ENCODE measurements around the gene SRPRA. TPM values are rescaled to one million over a fixed set of nuclear protein-coding genes. Genes with fewer than 3 reads are reported as not detected.

SRPRA gene
- total and polyA plus RNA-seq, 10 of the 15 experiments (the other 5 are each of a cell fraction or from before 2014, with no cell fraction given), result 29.6 to 131 (median 92.8) TPM

- TF ChIP-seq CBFB (IDR thresholded peaks at IDR 0.05; ENCODE audit: low read depth), result no peak
- no peak; the same call in 1 of the 2 replicates for TF ChIP-seq NBN (IDR thresholded peaks at IDR 0.05)
- TF ChIP-seq STAT1 (conservative IDR thresholded peaks at IDR 0.05), result no peak; the same call in 1 of the 2 replicates
- no peak for TF ChIP-seq CTCF (IDR thresholded peaks at IDR 0.05 in 2 of 3, conservative IDR thresholded peaks at IDR 0.05 in 1 of 3; ENCODE audit: control insufficient read depth in 2 of 3, extremely low read depth in 1 of 3, insufficient read depth in 1 of 3, low read depth in 3 of 3, low read length in 3 of 3)
- no peak for TF ChIP-seq WRNIP1 (IDR thresholded peaks at IDR 0.05; ENCODE audit: borderline replicate concordance, low read depth, low read length)
- no peak for TF ChIP-seq PBX3 (IDR thresholded peaks at IDR 0.05; ENCODE audit: insufficient replicate concordance, low read depth, low read length)
- TF ChIP-seq PRDM15 (CRISPR knock-in tag; IDR thresholded peaks at IDR 0.05), result no peak
- TF ChIP-seq YY1 (IDR thresholded peaks at IDR 0.05; ENCODE audit: low read depth, low read length), result no peak
- TF ChIP-seq CUX1 (IDR thresholded peaks at IDR 0.05; ENCODE audit: insufficient replicate concordance, low read depth, low read length), result no peak
- no peak for TF ChIP-seq ZNF207 (IDR thresholded peaks at IDR 0.05; ENCODE audit: borderline replicate concordance)
- no peak for TF ChIP-seq RELB (IDR thresholded peaks at IDR 0.05; ENCODE audit: low read depth)
- no peak for TF ChIP-seq MTA2 (IDR thresholded peaks at IDR 0.05; ENCODE audit: low read depth)
- TF ChIP-seq NR2C1 (IDR thresholded peaks at IDR 0.05), result peak; percentile 37
- no peak for TF ChIP-seq KDM1A (IDR thresholded peaks at IDR 0.05; ENCODE audit: borderline replicate concordance)
- TF ChIP-seq TCF12 (IDR thresholded peaks at IDR 0.05; ENCODE audit: low read depth, low read length), result no peak
Observed at GRCh38 chr11:126282736-126283591, 14.3 kb upstream of the SRPRA start, which contains the start of gene TIRAP (continued).

All from GM12878 (cell line).